ENCODE results near the gene CYB561D2.

Gene CYB561D2

GRCh38 chr3:50323092-50323600 is 27.5 kb upstream of the CYB561D2 start:
- no peak for FAIRE-seq

GRCh38 chr3:50323614-50324199 is 27.0 kb upstream of the CYB561D2 start:
- DNase-seq (ENCODE audit: insufficient read length, low spot score) (no peak), FAIRE-seq (no peak)

More at GRCh38 chr3:50323092-50323600, 27.5 kb upstream of the CYB561D2 start:
- no peak for DNase-seq (ENCODE audit: insufficient read length, low spot score)

- no peak for DNase-seq (ENCODE audit: insufficient read length, low spot score)
- FAIRE-seq, result peak; percentile 81
These were observed 26.1 kb upstream of the CYB561D2 start for GRCh38 chr3:50324351-50325112.

- DNase-seq (ENCODE audit: insufficient read length, low spot score) (no peak), FAIRE-seq (no peak)
These were observed 25.6 kb upstream of the CYB561D2 start for GRCh38 chr3:50325113-50325480.

- FAIRE-seq, result no peak
- DNase-seq (ENCODE audit: insufficient read length, low spot score), result no peak
These were observed 25.0 kb upstream of the CYB561D2 start for GRCh38 chr3:50325497-50326181.

GRCh38 chr3:50326182-50326541 is 24.5 kb upstream of the CYB561D2 start:
- DNase-seq (ENCODE audit: insufficient read length, low spot score) (no peak), FAIRE-seq (no peak)

GRCh38 chr3:50327129-50327528 is 23.5 kb upstream of the CYB561D2 start:
- DNase-seq (ENCODE audit: insufficient read length, low spot score) (no peak), FAIRE-seq (peak; percentile 18)

GRCh38 chr3:50327943-50328691 is 22.5 kb upstream of the CYB561D2 start, which contains the start of gene TUSC2:
TUSC2 (minus strand) TSS chr3:50328223; CDS start chr3:50328099, 124 bp downstream.
- FAIRE-seq, result peak; percentile 99
- peak; percentile 94 for DNase-seq (ENCODE audit: insufficient read length, low spot score)

GRCh38 chr3:50330330-50330729 is 20.3 kb upstream of the CYB561D2 start:
- no peak for FAIRE-seq

GRCh38 chr3:50331364-50331907 is 19.2 kb upstream of the CYB561D2 start:
- DNase-seq (ENCODE audit: insufficient read length, low spot score) (no peak), FAIRE-seq (no peak)

More at GRCh38 chr3:50330330-50330729, 20.3 kb upstream of the CYB561D2 start:
- no peak for DNase-seq (ENCODE audit: insufficient read length, low spot score)

- no peak for DNase-seq (ENCODE audit: insufficient read length, low spot score)
- no peak for FAIRE-seq
These were observed 16.8 kb upstream of the CYB561D2 start for GRCh38 chr3:50333744-50334328.

GRCh38 chr3:50334339-50335075 is 16.2 kb upstream of the CYB561D2 start:
- FAIRE-seq (no peak), DNase-seq (ENCODE audit: insufficient read length, low spot score) (no peak)

- FAIRE-seq (peak; percentile 74), DNase-seq (ENCODE audit: insufficient read length, low spot score) (no peak)
These were observed 14.0 kb upstream of the CYB561D2 start for GRCh38 chr3:50336452-50337174.

- FAIRE-seq (peak; percentile 99), DNase-seq (ENCODE audit: insufficient read length, low spot score) (peak; percentile 94)
These were observed 13.3 kb upstream of the CYB561D2 start for GRCh38 chr3:50337175-50337861.

- DNase-seq (ENCODE audit: insufficient read length, low spot score) (no peak), FAIRE-seq (peak; percentile 76)
These were observed 11.7 kb upstream of the CYB561D2 start for GRCh38 chr3:50338965-50339364.

GRCh38 chr3:50339485-50340146 is 11.0 kb upstream of the CYB561D2 start:
- FAIRE-seq, result no peak
- DNase-seq (ENCODE audit: insufficient read length, low spot score), result no peak

GRCh38 chr3:50340147-50340447 is 10.6 kb upstream of the CYB561D2 start:
- DNase-seq (ENCODE audit: insufficient read length, low spot score), result no peak
- no peak for FAIRE-seq

Data from GM19239 (cell line).